DMS53 treated with DMSO at 0.1 percent for 48 hours (cell line): Measurements from ENCODE around the gene FAM237B.

Experiments
- DNase-seq: peaks from one replicate; lab custom pipeline; 2025; ENCODE audit not compliant: unreplicated experiment; lab: John Stamatoyannopoulos, UW

The FAM237B gene

DNA sequence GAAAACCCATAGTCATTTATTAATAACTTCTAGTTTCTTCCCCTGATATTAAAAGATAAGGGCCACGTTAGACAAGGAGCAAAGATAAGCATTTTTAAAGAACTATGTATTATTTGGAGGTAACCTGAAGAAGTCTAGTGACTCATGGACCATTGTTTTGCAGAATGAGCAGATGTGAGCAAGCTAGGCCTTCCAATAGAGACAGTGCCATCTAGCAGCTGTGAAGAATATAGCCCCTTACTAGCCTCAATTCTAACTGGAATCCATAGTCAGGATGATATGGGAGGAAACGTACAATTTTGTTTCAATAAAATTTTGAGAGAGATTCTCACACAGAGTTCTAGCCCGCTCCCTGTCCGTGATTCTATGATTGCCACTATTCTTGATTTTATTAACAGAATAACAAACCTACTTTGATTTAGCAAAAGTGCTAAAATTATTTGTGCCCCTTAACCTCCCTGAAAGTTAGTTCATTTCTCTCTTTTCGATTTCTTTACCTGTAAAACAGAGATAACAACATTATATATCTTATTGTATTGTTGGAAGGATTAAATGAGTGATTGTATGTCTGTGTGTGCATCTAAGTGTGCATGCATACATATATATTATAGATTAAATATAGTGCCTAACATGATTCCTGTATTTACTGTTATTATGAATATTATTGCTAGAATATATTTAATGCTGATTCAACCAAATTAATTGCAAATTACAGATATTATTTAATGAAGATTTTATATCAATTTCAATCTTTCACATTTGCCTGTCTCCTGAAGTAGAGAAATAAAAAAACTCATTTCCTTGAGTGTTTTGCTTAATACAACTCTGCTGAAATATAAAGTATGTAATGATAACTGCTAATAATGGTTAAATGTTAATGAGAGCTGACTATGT lies 22.7 kb downstream of the FAM237B start:
- DNase-seq, result peak; percentile 75

GRCh38 chr7:90290244-90291113 lies 30.6 kb downstream of the FAM237B start:
- DNase-seq, result no peak

DNA sequence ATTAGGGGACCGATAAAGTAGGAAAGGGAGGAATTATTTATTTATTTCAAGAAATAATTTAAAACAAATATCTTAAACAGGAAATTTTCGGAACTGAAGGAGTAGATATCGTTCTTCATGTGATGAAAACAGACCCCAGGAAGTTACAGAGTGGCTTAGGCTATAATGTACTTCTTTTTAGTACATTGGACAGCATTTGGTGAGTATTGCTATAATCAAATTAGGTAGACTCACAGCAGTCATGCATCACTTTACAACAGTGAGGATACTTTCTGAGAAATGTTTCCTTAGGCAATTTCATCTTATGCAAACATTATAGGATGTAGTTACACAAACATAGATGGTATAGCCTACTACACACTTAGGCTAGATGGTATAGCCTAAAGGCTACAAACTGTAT lies 33.0 kb downstream of the FAM237B start:
- DNase-seq, result no peak

DNA sequence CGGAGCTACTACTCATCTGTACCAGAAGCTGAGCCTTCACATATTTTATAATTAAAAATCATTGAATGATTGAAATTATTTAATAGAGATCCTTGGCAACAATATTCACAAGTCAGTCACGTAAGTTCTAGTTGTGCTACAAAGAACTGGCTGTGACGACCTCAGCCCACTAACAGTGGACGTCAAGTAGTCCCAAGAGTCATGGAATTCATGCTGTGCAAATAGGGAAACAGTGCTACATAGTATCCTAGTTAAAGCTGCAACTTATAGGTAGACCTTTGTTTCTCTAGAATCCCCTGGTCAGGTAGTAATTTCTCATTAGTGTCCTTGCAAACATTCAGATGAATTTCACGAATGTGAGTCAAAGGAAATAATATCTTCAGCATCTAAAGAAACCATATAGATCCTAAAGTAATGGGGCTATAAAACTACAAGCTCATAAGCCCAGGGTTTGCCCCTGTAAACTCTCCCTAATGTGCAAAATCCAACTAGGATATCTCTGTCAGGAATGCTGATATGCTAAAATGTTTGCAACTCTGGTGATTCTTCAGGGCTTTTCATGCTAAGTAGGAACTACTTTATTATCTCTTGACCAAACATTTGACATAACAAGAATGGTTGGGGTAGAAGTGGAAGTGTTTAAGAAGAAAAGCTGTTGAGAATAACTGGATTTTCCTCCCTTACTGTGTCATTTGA lies 44.9 kb downstream of the FAM237B start:
- DNase-seq, result no peak

GRCh38 chr7:90274161-90274560 lies 46.9 kb downstream of the FAM237B start:
- no peak for DNase-seq

- DNase-seq, result no peak
Measured at GRCh38 chr7:90272242-90272641, 48.9 kb downstream of the FAM237B start.

- DNase-seq, result no peak
Measured at GRCh38 chr7:90271753-90272152, 49.4 kb downstream of the FAM237B start.

DNA sequence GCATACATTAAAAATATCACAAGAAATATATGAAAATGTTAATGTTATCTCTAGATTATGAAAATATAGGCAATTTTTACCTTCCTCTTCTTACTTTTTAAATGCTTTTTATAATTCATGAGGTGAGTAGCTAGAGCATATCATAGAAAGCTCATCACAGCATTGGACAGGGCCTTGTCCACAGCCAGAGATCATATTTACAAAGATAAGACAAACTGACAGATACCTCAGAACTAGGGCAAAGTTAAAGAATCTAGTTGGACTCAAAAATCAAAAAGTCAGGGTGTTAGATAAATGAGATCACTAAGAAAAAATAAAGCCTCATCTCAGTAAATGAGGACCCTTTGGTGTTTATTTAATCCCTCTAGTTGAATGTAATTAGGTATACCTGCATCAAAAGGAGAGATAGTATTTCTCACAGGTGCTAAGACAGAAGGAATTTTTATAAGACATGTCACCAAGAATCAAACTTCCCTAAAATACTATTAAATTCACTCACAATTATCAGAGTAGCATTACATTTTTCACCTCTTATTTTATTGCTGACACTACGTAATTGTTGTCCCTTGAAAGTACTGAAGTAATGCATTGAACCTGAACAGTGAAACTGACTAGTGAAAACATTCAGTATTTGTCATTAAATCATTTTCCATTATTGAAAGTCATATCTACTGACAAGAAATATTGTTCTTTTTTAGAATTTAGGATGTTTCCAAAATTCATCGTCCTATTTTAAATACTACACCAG lies 50.5 kb downstream of the FAM237B start:
- no peak for DNase-seq

- no peak for DNase-seq
Measured at GRCh38 chr7:90269163-90269562, 51.9 kb downstream of the FAM237B start.

DNA sequence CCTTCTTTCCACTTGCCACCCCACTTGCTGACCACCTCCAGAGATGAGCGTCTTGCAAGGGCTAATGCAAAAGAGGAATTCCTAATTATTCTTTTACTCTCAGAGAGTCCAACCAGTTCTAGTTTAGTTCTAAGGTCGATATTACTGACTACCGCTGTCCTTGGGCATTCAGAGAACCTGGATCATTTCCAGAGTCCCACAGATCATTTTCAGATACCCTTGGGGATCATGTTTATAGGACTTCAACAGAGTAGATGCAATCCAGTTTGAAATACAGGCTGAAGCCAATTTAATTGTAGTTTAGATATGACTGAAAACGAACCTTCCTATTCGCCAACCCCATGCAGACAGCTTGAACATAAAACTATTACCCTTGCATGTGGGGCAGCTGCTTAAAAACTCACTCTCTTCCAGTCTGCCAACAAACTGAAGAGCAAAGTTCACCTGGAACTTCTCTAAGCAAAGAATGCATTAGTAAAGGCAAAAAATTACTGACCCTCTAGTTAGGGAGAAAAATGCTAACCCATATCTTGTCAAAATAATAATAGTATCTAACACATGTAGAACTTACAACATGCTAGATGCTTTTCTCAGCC lies 53.7 kb downstream of the FAM237B start:
- DNase-seq, result no peak

DNA sequence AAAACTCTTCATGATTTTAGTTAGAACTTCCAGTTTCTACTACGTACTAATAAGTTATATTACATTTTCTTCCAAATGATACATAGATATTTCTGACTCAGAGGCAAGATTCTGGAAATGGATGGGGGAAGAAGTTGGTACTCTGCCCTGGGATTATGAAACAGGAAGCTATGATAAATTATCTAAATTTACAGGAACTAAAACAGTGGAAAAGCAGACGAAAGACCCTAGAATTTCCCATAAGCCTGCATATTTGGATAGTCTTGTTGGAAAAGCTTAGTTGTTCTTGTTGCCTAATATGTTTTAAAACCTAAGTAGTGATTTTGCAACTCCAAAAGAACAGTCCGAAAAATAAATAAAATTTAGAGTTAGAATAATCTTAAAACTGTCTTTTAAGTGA lies 54.3 kb downstream of the FAM237B start:
- no peak for DNase-seq
